Nucleus accumbens (tissue), 56 donors: ENCODE data around the gene SERPINA6.
A peak's percentile ranks its signal among the peaks of the same experiment; 100 is the strongest.
"Not testable (repeated sequence)": the region's sequence is repeated elsewhere in the genome, so short reads cannot be mapped to it uniquely, and the experiment has no call there.

ENCODE experiments used
- DNase-seq, 56 donors: peaks; one replicate each; lab custom pipeline; 2025; lab: John Stamatoyannopoulos, UW

SERPINA6 gene, protein sequence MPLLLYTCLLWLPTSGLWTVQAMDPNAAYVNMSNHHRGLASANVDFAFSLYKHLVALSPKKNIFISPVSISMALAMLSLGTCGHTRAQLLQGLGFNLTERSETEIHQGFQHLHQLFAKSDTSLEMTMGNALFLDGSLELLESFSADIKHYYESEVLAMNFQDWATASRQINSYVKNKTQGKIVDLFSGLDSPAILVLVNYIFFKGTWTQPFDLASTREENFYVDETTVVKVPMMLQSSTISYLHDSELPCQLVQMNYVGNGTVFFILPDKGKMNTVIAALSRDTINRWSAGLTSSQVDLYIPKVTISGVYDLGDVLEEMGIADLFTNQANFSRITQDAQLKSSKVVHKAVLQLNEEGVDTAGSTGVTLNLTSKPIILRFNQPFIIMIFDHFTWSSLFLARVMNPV

DNA sequence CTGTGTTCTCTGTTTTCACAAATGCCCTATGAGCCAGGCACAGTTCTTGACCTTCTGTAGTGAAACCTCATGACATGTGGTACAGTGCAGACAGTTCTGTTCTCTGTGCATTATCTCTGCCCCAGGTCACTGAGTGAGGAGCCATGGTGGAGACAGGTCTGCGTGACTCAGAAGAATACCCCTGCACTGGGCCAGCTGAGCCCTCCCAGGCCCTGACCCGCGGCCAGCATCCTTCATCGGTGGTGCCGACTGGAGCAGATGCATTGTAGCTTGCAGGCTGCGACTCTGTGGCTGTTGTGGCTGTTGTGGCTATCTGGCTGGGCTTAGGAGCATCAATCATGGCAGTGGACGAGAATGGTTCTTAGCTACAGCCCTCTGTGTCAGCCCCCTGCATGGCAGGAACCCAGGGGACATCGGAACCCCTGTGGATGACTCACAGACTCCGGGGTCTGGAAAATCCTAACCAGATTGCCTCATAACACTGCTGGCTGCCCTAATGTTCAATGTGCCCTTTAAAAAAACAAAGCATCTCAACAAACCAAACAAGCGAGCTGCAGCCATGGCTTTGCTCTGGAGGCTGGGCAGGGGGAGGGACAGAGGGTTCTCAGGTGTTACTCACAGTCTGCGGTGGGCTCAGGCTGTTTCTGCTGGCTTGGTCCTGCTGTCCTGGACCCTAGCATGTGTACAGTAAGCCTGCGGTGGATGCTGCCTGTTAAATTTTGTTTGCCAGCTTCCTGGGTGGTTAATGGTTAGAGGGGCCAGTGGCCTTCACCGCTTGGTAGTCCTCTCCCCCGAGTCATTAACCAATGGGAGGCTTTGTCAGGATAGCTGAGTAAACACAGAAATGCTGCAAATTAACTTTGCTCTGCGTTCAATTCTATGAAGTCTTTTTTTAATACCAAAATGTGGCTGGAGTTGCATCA is at the start of gene SERPINA6:
Gene SERPINA6 (minus strand): TSS at position 689 of the 923 bp plus-strand sequence. CDS start 8,688 bp downstream, outside the sequence.
- DNase-seq, result no peak

DNA sequence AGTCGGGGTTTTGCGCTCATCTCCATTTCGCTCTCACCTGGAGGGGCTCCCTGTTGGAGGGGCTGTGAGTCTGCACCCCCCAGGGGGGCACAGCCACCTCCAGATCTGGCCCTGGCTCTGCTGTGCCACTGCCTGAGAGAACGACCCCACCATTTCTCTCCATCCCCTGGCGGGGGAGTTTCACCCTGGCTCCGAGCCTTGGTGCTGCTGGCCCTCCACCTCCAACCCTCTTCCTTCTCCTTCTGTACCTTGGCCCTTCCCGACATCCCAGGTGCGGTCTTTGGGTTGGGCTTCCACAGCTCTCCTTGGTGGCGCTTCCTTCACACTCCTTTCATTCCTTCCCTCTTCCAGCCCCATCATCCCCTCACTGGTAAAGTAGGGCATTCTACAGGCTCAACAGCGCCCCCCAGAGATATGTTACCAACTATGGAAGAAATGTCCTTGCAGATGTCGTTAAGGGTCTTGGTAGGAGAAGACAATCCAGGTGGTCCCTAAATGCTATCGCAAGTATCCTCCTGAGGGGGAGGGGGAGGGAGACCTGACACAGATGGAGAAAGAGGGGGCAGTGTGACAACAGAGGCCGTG is 49.0 kb upstream of the SERPINA6 start:
- DNase-seq, result no peak

DNA sequence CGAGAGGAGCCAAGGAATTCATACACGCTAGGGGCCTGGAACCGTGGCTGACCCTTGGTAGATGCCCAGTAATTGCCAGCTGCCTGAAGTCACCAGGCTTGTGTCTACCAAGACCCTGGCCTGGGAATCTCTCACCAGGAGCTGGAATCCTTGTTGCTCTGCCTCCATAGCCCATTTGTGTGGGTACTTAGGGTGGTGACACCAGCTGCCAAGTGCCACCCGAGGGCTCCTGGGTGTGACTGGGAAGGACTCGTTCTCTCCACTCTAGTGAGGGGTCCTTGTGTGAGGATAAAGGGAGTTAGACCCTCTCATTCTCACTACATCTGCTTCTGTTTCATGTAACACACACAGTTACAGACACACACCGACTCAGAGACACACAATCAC is 47.4 kb upstream of the SERPINA6 start:
- no peak for DNase-seq

DNA sequence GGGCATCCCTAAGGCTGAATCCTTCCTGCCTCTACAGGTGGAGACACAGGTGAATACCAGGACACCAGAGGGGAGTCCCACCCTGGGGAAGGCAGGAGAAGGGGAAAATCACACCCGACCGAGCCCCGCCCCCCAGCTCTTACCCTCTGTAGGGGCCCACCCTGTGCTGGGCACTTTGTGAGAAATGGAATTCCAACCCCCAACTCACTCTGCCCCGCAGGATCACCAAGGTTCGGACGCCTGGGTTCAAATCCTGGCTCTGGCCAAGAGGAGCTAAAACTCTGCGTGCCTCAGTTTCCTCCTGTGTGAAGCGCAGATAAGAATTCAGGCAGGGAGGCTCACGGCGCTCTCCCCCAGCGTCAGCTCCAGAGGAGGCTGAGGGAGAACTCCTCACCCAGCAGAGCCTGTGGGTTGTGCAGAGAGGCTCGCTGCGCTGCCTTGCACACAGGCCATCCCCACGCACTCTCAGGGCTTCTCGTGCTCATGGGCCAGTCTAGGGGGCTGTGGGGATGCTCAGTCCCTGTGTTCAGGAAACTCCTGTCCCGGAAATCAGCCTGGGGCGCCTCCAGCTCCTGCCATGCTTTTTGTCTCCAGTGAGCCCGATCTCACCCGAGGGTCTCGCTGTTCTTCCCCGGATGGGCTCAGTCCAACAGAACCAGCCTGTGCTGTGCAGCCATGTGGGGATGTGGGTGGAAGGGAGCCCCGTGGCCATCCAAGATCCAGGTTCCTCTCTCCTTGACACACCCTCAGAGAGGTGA is 46.8 kb upstream of the SERPINA6 start:
- not testable (repeated sequence) for DNase-seq

DNA sequence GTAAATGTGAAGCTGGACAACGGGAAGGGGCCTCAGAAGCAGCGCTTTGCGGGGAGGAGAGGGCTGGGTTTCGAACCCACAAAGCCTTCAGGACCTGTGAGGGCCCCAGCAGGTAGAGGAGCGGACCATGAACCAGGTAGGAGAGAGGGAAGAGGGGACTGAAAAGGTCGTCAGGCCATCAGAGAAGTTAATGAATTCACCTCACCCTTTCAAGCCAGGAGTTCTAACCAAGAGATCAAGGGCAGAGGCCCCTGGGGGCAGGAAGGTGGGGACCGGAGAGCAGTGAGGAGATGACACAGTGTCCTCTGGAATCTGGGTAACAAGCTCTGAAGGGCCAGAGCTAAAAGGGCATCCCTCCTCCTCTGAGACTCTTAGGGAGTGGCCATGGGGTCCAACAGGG is 45.8 kb upstream of the SERPINA6 start:
- DNase-seq, result no peak

DNA sequence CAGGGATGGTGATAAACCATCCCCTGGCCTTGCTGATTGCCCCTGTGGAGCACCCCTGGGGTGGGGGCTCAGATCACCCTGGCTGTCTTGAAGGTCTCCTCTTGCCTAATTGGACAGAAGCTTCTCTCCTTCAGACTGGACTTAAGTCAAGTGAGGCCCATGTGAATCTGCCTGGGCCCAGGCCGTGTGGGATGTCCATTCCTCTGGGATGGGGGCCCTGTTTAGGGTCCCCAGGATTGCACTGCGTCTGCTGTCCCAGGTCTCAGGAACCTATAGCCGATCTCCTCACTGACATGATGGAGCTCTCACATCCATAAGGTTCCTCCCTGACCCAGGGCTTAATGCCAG is 45.1 kb upstream of the SERPINA6 start:
- DNase-seq, result no peak

DNA sequence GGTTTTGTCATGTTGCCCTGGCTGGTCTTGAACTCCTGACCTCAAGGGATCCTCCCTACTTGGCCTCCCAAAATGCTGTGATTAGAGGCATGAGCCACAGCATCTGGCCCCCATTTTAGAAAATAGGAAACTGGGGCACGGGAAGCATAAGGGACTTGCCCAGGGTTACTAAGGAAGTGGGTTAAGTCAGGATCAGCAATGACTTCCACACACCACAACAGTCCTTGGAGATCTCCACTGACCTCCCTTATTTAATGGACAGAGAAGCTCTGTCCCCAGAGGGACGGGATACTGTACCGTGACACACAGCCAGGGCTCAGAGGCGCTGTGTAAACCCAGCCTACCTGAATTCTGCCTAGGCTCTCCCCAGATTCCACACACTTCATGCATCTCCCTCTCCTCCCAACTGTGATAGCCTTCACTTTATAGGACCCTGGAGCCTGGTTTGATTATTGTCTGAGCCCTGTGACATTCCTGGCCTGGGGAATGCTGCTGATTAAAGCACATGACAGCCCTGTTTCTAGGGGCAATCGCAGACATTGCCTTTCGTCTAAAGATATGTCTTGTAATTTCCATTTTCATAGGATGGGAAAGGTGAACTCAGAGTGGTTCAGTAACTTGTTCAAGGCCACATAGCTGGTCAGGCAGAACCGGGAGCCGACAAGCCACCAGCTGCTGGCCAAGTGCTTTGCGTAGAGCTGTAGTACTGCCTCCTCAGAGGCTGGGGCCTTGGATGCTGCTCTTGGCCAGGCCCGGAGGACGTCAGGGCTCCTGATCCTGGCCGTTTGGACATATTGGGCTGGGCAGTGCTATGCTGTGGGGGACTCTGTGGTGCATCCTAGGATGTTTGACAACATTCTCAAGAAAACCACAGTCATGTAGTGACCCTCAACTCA is 44.5 kb upstream of the SERPINA6 start:
- DNase-seq, result no peak

DNA sequence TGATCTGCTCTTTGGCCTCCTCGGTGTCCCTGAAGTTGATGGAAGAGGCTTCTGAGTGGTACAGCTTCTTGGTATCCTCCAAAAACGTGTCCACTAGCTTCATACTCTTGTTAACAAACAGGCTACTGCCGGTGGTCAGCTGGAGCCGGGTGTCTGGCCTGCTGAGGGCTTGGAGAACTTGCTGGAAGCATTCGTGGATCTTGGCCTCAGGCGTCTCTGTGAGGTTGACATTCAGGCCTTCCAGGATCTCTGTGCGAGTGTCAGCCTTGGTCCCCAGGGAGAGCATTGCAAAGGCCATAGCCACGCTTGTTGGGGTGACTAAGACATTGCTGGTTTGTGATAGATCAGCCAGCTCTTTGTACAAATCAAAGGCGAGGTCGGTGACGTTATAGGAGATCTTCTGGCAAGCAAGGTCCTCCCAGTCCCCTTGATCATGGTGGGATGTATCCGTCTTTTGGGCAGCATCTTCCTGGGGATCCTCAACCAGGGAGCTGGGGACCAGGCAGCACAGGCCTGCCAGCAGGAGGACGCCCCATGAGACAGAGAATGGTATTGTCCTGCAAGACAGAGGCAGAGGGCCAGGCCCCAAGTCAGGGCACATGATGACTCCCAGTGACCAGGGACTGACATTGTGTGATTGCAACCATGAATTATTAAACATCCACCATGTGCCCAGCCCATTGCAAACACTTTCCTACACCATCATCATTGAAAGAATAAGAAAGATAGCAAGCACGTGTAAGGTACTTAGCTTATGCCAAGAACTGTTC is 43.2 kb upstream of the SERPINA6 start, which contains the start of gene SERPINA2:
Gene SERPINA2 (minus strand): TSS at position 553 of the 770 bp plus-strand sequence.
- DNase-seq, result peak in 4 of 56 donors; percentile 5 to 19 (median 16)

DNA sequence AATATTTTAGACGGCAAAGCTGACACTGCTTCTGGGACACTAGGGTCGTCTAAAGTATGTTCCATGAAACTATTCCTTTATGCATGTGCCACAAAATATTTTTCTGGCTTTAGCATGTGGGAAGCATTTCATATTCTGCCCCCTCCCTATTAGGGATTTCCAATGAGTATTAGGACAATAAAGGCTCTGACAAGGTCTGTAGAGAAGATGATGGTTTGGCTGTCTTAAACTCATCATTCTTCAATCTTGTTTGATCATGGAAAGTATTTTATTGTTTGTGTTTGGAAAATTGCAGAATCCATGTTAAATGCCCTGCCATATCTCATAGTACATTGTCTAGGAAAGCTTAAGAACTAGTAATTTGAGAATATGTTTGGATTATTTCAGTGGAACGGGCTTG is 42.5 kb upstream of the SERPINA6 start:
- DNase-seq, result no peak

DNA sequence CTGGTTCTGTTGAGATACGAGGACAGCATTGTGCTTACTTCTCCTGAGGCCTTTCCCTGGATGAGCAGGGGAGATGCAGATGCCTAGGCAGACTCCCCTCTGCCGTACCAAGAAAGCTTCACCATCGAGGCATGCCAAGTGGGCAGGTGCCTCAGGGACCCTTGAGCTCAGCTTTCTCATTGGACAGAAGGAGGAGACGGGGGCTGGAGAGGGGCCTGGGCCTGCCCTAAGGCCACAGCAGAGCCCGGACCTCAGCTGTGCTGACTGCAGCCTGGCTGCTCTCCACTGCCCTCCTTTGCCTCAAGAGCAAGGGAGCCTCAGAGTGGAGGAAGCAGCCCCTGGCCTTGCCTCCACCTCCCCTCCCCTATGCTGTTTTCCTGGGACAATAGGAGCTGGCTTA is 41.8 kb upstream of the SERPINA6 start:
- no peak for DNase-seq

DNA sequence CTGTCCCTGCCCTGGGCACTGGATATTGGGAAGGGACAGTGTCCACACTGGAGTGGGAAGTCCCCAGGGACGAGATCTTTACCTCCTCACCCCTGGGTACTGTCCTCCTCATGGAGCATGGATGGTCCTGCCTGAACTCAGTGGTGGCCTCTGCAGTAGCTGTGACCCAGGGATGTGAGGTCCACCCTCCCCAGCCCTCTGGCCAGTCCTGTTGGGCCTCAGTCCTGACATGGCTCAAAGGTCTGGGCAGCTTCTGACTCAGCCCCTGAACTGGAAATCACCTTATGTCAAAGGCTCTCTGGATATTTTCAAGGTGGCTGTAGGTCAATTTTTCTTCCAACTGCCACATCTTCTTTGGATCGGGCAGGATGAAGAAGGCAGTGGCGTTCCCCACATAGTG is 40.9 kb upstream of the SERPINA6 start:
- DNase-seq, result no peak

DNA sequence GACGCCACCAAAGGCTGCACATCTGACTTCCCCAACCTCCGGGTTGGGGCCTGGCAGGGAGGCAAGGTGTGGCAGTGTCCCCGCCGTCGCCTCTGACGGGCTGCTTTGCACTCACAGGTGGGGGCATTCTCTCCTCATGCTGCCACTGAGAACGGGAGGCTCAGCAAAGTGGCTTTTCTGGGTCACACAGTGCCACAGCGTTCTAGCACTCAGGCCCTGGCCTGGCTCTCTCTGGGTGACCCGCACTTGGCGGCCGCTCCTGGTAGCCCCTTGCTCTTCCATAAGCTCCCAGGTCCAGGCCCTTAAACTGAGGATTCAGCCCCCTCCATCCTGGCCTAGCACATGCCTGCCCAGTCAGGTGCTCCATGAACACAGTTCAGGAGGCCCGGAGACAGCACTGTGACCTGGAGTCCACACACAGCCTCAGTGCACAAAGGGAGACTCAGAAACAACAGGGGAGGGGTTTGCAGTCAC is 40.1 kb upstream of the SERPINA6 start:
- DNase-seq, result no peak

DNA sequence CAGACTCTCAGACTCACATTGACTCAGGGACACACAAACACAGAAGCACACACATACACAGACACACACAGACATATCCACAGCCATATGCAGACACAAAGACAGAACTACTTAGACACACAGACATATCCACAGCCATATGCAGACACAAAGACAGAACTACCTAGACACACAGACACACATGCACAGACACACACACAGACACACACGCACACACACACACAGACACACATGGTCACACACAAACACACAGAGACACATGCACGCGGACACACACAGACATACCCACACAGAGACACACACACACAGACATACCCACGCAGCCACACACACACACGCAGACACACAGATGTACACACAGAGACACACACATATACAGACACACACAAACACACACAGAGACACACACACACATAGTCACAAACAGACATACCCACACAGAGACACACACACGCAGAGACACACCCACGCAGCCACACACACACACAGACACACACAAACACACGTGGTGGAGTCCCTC is 39.5 kb upstream of the SERPINA6 start:
- no peak for DNase-seq

DNA sequence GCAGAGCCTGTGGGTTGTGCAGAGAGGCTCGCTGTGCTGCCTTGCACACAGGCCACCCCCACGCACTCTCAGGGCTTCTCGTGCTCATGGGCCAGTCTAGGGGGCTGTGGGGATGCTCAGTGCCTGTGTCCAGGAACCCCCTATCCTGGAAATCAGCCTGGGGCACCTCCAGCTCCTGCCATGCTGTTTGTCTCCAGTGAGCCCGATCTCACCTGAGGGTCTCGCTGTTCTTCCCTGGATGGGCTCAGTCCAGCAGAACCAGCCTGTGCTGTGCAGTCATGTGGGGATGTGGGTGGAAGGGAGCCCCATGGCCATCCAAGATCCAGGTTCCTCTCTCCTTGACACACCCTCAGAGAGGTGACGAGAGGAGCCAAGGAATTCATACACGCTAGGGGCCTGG is 38.5 kb upstream of the SERPINA6 start:
- no peak for DNase-seq

DNA sequence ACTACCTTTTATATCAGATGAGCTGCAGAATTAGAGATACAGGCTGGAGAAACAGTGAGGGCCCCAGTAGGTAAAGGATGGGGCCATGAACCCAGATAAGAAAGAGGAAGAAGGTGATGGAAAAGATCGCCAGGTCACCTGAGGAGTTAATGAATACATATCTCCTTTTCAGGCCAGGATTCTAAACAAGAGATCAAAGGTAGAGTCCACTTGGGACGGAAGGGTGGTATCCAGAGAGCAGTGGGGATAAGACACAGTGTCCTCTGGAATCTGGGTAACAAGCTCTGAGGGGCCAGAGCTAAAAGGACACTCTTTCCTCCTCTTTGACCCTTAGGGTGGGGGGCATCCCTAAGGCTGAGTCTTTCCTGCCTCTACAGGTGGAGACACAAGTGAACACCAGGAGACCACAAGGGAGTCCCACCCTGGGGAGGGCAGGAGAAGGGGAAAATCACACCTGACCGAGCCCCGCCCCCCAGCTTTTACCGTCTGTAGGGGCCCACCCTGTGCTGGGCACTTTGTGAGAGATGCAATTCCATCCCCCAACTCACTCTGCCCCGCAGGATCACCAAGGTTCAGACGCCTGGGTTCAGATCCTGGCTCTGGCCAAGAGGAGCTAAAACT is 37.9 kb upstream of the SERPINA6 start:
- DNase-seq, result no peak

DNA sequence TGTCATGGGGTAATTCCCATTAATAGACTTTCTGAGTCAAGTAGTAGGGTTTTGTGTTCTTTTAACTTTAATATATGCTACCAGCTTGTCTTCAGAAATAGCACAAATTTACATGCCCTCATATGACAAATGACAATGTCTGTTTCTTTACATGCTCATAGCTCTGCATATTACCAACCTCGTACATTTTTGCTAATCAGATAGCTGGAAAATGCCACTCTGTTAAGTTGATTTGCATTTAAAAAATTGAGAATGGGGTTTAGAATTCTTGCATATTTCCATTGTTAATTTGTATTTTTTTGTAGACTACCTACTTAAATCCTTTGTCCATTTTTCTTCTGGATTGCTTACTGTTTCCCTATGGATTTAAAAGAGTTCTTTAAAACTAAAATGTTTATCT is 34.0 kb upstream of the SERPINA6 start:
- no peak for DNase-seq

DNA sequence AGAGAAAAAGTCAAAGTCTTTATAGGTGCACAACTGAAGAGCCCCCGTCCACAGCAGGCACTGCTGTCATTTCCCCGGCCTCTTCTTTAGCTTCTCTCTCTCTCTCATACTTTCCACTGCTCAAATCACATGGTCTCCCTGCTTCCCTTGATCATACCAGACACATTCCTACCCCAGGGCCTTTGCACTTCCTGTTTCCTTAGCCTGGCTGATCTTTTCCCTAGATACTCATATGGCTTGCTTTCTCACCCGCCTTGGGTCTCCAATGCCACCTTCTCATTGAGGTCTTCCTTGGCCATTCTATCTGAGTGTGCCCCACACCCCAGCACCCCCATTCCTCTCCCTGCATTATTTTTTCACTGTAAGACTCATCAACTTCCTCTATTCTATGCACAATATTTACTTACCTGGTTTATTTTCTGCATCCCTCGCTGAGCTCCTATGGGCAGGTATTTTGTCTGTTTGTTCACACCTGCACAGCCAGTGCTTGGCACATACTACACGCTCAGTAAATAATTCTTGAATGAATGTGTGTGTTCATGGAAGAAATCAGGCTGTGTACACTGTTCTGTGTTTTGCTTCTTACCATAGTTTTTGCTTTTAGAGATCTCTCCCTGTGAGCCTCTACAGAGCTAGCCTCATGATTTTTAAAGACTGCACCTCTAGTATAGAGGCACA is 33.4 kb upstream of the SERPINA6 start:
- no peak for DNase-seq
